Prostate gland (tissue), 2 donors: ENCODE results near the gene DCAF4L1. TPM values are rescaled to one million over a fixed set of nuclear protein-coding genes. Genes with fewer than 3 reads are reported as not detected.
A peak's percentile ranks its signal among the peaks of the same experiment; 100 is the strongest.

ENCODE experiments used
- DNase-seq: peaks from one replicate; pipeline ENCODE4 v3.0.0-alpha.2; 2019; ENCODE audit warnings: low spot score
- H3K27ac ChIP-seq, 2 donors: fragments of 200-600 bp; sonication (generic); 2 replicates each; pipeline ENCODE4 v1.5.1; 2017 to 2019
- H3K27me3 ChIP-seq: fragments of 200-600 bp; sonication (generic); replicated peaks from 2 replicates; pipeline ENCODE4 v1.5.1; 2019; ENCODE audit not compliant: insufficient read depth
- H3K36me3 ChIP-seq, 2 donors: fragments of 200-600 bp; sonication (generic); 1 replicate in 1 of 2; 2 replicates in 1 of 2; pipeline versions ENCODE4 v1.5.1 to v1.8.1; 2017 to 2019
- H3K4me1 ChIP-seq: fragments of 200-600 bp; sonication (generic); replicated peaks from 2 replicates; pipeline ENCODE4 v1.5.1; 2019
- H3K4me3 ChIP-seq, 2 donors: fragments of 200-600 bp; sonication (generic); 2 replicates each; pipeline ENCODE4 v1.5.1; 2017 to 2019
- H3K9me3 ChIP-seq: fragments of 200-600 bp; sonication (generic); 2 replicates; pipeline ENCODE4 v1.5.1; 2017
- POLR2A ChIP-seq: fragments of 450-650 bp; IDR thresholded peaks from one replicate; pipeline ENCODE4 v1.6.1; 2016; ENCODE audit warnings: antibody characterized with exemption, mild to moderate bottlenecking
- POLR2AphosphoS5 ChIP-seq: sonication (generic); formaldehyde crosslinking; IDR thresholded peaks from one replicate; pipeline ENCODE4 v1.6.1; 2017; ENCODE audit warnings: antibody characterized with exemption
- WGBS: methylation state at CpG from one replicate; pipeline ENCODE4 v1.1.5; 2018; 5-methylcytosine and 5-hydroxymethylcytosine counted together
- intact Hi-C: fragments of 100-400 bp; cut with DNase I; formaldehyde crosslinking; loops from one replicate; pipeline ENCODE4 v1.14.2; 2022
- total RNA-seq, 2 donors: library from RNA; depleted of rRNA; stranded (reverse); fragments of >200 nt; gene quantifications; one replicate each; pipeline ENCODE4 v1.1.0, GENCODE V29; 2016
- TF ChIP-seq, protein P1 (sequence below), 4 experiments: fragments of 200-600 bp in 2 of 4; fragments of 450-650 bp in 2 of 4; sonication (generic) in 2 of 4; IDR thresholded peaks; 1 replicate in 3 of 4; 2 replicates in 1 of 4; pipeline ENCODE4 v1.5.1; 2016 to 2019; ENCODE audit warnings: antibody characterized with exemption in 4 of 4, mild to moderate bottlenecking in 2 of 4, moderate library complexity in 2 of 4

DCAF4L1 gene
- total RNA-seq, 2 donors from 2014 or later, result 0.32 to 37.5 TPM

DNA sequence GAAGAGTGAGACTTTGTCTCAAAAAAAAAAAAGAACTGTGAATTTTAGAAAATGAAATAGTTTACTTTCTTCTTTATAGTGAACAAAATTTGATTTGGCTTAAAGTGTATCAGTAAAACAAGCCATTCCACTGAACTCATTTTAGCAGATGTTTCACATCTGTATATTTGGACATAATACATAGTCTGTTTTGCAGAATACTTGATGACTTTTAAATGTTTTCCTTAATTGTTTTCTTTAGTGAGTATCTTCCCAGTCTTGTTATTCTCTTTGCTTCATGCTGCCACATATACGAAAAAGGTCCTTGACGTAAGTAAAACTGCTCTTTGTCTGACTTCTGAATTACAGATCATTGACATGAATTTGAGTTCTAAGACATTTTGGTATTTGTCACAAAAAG, 38.0 kb upstream of the DCAF4L1 start:
- DNase-seq, result no peak
- TF ChIP-seq, protein P1, sequence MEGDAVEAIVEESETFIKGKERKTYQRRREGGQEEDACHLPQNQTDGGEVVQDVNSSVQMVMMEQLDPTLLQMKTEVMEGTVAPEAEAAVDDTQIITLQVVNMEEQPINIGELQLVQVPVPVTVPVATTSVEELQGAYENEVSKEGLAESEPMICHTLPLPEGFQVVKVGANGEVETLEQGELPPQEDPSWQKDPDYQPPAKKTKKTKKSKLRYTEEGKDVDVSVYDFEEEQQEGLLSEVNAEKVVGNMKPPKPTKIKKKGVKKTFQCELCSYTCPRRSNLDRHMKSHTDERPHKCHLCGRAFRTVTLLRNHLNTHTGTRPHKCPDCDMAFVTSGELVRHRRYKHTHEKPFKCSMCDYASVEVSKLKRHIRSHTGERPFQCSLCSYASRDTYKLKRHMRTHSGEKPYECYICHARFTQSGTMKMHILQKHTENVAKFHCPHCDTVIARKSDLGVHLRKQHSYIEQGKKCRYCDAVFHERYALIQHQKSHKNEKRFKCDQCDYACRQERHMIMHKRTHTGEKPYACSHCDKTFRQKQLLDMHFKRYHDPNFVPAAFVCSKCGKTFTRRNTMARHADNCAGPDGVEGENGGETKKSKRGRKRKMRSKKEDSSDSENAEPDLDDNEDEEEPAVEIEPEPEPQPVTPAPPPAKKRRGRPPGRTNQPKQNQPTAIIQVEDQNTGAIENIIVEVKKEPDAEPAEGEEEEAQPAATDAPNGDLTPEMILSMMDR (IDR thresholded peaks at IDR 0.05), result no peak
- TF ChIP-seq POLR2AphosphoS5, result no peak
- TF ChIP-seq POLR2A, result no peak
- H3K36me3 ChIP-seq, result no peaks in the 10 kb centered on the region
- H3K27me3 ChIP-seq, result no peaks in the 10 kb centered on the region
- WGBS, result 88% methylated on average over 2 of the region's 2 CpGs
- no peaks in the 10 kb centered on the region for H3K9me3 ChIP-seq
- H3K4me3 ChIP-seq, result no peak overlapping the region
- H3K4me1 ChIP-seq, result no peaks in the 10 kb centered on the region
- intact Hi-C loops, result no loop called here
- no peak overlapping the region for H3K27ac ChIP-seq

GRCh38 chr4:41944089-41944488, 37.5 kb upstream of the DCAF4L1 start:
- Histone ChIP-seq H3K27ac (no peak overlapping the region), H3K4me1 (no peaks in the 10 kb centered on the region), H3K4me3 (no peak overlapping the region), H3K27me3 (no peaks in the 10 kb centered on the region), H3K9me3 (no peaks in the 10 kb centered on the region), H3K36me3 (no peaks in the 10 kb centered on the region)
- TF ChIP-seq POLR2A (no peak), POLR2AphosphoS5 (no peak)
- TF ChIP-seq, protein P1 (IDR thresholded peaks at IDR 0.05), result no peak
- no peak for DNase-seq
- intact Hi-C loops, result no loop called here

GRCh38 chr4:41949531-41949930, 32.0 kb upstream of the DCAF4L1 start:
- intact Hi-C loops, result no loop called here
- TF ChIP-seq, protein P1 (IDR thresholded peaks at IDR 0.05), result no peak
- TF ChIP-seq POLR2AphosphoS5 (no peak), POLR2A (no peak)
- H3K9me3 ChIP-seq, result no peaks in the 10 kb centered on the region
- DNase-seq, result no peak
- 80% methylated on average over 3 of the region's 3 CpGs for WGBS
- H3K27me3 ChIP-seq, result no peaks in the 10 kb centered on the region
- H3K4me1 ChIP-seq, result no peaks in the 10 kb centered on the region
- no peak overlapping the region for H3K4me3 ChIP-seq
- no peaks in the 10 kb centered on the region for H3K36me3 ChIP-seq
- no peak overlapping the region for H3K27ac ChIP-seq

GRCh38 chr4:41957634-41958033, 23.9 kb upstream of the DCAF4L1 start:
- Histone ChIP-seq H3K4me1 (no peaks in the 10 kb centered on the region), H3K36me3 (no peaks in the 10 kb centered on the region), H3K27ac (no peak overlapping the region), H3K4me3 (no peak overlapping the region), H3K27me3 (no peaks in the 10 kb centered on the region), H3K9me3 (no peaks in the 10 kb centered on the region)
- DNase-seq, result no peak
- intact Hi-C loops, result no loop called here
- no peak for TF ChIP-seq POLR2AphosphoS5
- TF ChIP-seq, protein P1 (IDR thresholded peaks at IDR 0.05), result peak in 3 of 4 experiments; percentile 16 to 32 (median 17)
- TF ChIP-seq POLR2A, result no peak
- WGBS, result 38% methylated on average over 1 of the region's 1 CpG

DNA sequence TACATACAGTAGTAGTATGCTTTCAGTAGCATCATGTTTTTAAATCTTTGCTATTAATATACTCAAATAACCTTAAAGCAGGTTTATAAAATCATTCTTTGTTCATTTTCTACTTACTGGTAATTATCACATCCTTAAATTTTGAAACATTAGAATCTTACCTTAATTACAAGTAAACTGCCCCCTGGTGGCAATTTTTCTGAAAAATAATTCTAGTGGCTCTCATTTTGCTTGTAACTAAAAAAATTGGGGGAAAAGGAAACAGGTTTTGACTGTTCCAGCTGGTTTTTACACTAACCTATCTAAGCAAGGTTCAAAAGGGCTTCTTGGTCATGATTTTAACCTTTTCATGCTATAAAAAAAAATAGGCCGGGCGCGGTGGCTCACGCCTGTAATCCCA, 18.5 kb upstream of the DCAF4L1 start:
- H3K4me1 ChIP-seq, result no peaks in the 10 kb centered on the region
- no peak overlapping the region for H3K4me3 ChIP-seq
- no peaks in the 10 kb centered on the region for H3K36me3 ChIP-seq
- H3K27ac ChIP-seq, result no peak overlapping the region
- DNase-seq, result no peak
- 92% methylated on average over 4 of the region's 4 CpGs for WGBS
- intact Hi-C loops, result no loop called here
- H3K27me3 ChIP-seq, result no peaks in the 10 kb centered on the region
- TF ChIP-seq POLR2AphosphoS5 (no peak), POLR2A (no peak)
- TF ChIP-seq, protein P1 (IDR thresholded peaks at IDR 0.05), result no peak
- no peaks in the 10 kb centered on the region for H3K9me3 ChIP-seq
